ENCODE measurements around the gene IL16.
A peak's percentile ranks its signal among the peaks of the same experiment; 100 is the strongest.

Gene IL16

DNA sequence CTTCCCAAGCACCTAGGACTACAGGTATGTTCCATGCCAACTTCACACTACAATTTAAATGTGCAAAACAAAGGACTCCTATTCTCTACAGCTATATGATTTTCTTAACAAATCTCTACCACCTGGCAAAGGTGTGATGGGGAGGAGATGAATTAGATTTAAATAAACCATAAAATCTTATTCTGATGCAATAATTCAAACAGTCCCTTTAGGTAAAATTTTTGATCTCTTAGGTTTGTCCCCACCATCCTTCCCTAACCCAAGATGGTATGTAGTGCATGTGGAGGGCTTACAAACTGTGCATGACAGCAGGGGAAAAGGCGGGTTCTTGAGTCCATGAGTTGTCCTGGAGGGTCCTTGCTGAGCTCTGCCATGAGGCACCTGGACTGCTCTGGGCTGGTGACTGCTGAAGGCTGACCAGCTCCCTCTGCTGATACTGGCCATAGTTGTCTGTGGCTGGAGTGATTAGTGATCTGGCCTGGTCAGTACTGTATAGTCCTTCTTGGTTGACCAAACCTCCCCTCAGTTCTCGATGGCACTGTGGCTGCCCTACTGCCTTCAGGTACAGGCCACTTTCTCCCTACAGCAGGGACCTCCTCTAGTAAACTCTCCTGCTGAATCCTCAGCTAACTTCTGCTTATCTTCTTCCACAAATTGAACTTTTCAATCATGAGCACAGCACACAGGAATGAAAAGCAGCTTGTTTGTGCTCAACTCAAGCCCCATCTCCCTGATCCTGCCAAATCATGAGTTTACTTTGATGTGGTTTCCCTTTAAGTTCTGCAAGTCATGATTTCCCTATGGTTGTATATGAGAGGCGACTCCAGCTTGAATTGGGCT is 32.5 kb upstream of the IL16 start:
- H3K36me3 ChIP-seq (ENCODE audit: control insufficient read depth in 4 of 4, insufficient read depth in 4 of 4, low read length in 3 of 4), result no peaks in the 10 kb centered on the region
- H3K4me1 ChIP-seq (ENCODE audit: control extremely low read depth in 1 of 4, control insufficient read depth in 4 of 4, insufficient read depth in 4 of 4, low read length in 3 of 4), result peaks cover 7 to 37% (median 36%) of the 10 kb centered on the region in 4 experiments
- H3K27ac ChIP-seq (ENCODE audit: insufficient read depth in 1 of 2, low read depth in 1 of 2, low read length in 2 of 2, poor library complexity in 1 of 2, severe bottlenecking in 2 of 2), result no peak overlapping the region
- ChIA-PET CTCF (interaction anchor here (0.6 to 5.0 kb wide), 9 partner anchors 8 to 749 kb away, joined by 3 to 34 read pairs (median 5); no protein-coding TSS in a partner anchor), POLR2A (no interaction called here)
- WGBS (ENCODE audit: insufficient coverage), result 17% methylated on average over 2 of the region's 3 CpGs
- H3K27me3 ChIP-seq (replicated peaks in 2 of 5; ENCODE audit: control insufficient read depth in 4 of 5, insufficient read depth in 5 of 5, low read length in 4 of 5), result no peaks in the 10 kb centered on the region
- peak; percentile 65 to 89 (median 85) for DNase-seq
- H3K4me3 ChIP-seq (ENCODE audit: control insufficient read depth in 1 of 7, extremely low read depth in 1 of 7, insufficient read depth in 4 of 7, low read depth in 2 of 7, low read length in 6 of 7), result no peak overlapping the region
- H3K9me3 ChIP-seq (ENCODE audit: control extremely low read depth in 1 of 5, control insufficient read depth in 4 of 5, insufficient read depth in 2 of 5, low read depth in 1 of 5, low read length in 4 of 5), result no peaks in the 10 kb centered on the region

DNA sequence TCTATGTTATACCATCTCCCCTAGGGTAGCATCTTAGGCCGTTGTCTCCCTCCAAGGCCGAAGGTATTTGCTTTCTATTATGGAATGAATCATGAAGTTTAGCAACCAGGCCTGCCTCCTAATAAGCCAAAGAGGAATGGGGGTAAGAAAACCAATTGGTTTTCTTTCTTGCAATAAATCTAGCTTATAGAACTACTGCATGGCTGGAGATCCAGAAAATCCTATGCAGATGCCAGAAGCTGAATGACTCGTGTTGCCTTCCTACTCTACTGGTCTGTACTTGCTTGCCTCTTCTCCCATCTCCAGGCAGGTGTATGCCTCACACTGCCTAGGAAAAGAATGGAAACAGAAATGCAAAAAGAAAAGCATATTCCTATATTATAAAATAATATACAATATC is 31.1 kb upstream of the IL16 start:
- WGBS (ENCODE audit: insufficient coverage), result no CpG with 5 or more reads among the region's 3 CpGs
- no peak for DNase-seq
- no peaks in the 10 kb centered on the region for H3K27me3 ChIP-seq (replicated peaks in 2 of 5; ENCODE audit: control insufficient read depth in 4 of 5, insufficient read depth in 5 of 5, low read length in 4 of 5)
- no peaks in the 10 kb centered on the region for H3K36me3 ChIP-seq (ENCODE audit: control insufficient read depth in 4 of 4, insufficient read depth in 4 of 4, low read length in 3 of 4)
- ChIA-PET CTCF (interaction anchor here (1.3 to 5.0 kb wide), 4 partner anchors 10 to 101 kb away, joined by 3 to 34 read pairs (median 11); no protein-coding TSS in a partner anchor), POLR2A (no interaction called here)
- H3K4me3 ChIP-seq (ENCODE audit: control insufficient read depth in 1 of 7, extremely low read depth in 1 of 7, insufficient read depth in 4 of 7, low read depth in 2 of 7, low read length in 6 of 7), result no peak overlapping the region
- no peak overlapping the region for H3K27ac ChIP-seq (ENCODE audit: insufficient read depth in 1 of 2, low read depth in 1 of 2, low read length in 2 of 2, poor library complexity in 1 of 2, severe bottlenecking in 2 of 2)
- peaks cover 7 to 36% (median 35%) of the 10 kb centered on the region in 4 experiments for H3K4me1 ChIP-seq (ENCODE audit: control extremely low read depth in 1 of 4, control insufficient read depth in 4 of 4, insufficient read depth in 4 of 4, low read length in 3 of 4)
- H3K9me3 ChIP-seq (ENCODE audit: control extremely low read depth in 1 of 5, control insufficient read depth in 4 of 5, insufficient read depth in 2 of 5, low read depth in 1 of 5, low read length in 4 of 5), result no peaks in the 10 kb centered on the region

DNA sequence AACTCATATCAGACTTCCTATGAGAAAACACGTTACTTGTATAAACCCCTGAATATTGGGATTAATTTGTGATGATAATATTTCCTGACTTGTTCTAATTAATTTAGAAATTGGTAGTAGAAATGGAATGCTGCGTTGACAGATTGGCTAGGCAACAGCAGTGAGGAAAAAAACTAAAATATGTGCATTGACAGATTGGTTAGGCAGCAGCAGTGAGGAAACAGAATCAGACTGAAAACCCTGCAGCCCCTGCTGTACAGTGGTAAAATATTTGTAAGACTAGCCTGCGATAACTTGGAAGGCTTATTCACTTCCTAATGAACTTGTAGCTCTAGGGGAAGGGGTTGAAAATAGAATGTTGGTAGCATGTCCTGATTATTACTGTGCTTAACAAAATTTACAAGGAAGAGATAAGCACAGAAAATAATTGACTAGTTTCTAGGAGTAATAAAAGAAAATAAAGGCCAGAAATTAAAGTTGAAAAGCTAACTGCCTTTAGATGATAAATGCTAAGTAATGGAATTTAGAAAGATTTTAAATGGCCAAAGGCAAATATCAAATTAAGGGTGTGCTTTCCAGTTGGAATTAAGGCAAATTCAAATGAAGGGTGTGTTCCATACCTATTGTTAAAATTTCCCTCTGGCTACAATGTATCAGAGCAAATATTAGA is 29.9 kb upstream of the IL16 start:
- Histone ChIP-seq H3K4me1 (ENCODE audit: control extremely low read depth in 1 of 4, control insufficient read depth in 4 of 4, insufficient read depth in 4 of 4, low read length in 3 of 4) (peaks cover 5 to 27% (median 25%) of the 10 kb centered on the region in 4 experiments), H3K9me3 (ENCODE audit: control extremely low read depth in 1 of 5, control insufficient read depth in 4 of 5, insufficient read depth in 2 of 5, low read depth in 1 of 5, low read length in 4 of 5) (no peaks in the 10 kb centered on the region), H3K4me3 (ENCODE audit: control insufficient read depth in 1 of 7, extremely low read depth in 1 of 7, insufficient read depth in 4 of 7, low read depth in 2 of 7, low read length in 6 of 7) (no peak overlapping the region), H3K27me3 (replicated peaks in 2 of 5; ENCODE audit: control insufficient read depth in 4 of 5, insufficient read depth in 5 of 5, low read length in 4 of 5) (peaks cover 0 to 2% (median 0%) of the 10 kb centered on the region in 5 experiments), H3K27ac (ENCODE audit: insufficient read depth in 1 of 2, low read depth in 1 of 2, low read length in 2 of 2, poor library complexity in 1 of 2, severe bottlenecking in 2 of 2) (no peak overlapping the region), H3K36me3 (ENCODE audit: control insufficient read depth in 4 of 4, insufficient read depth in 4 of 4, low read length in 3 of 4) (no peaks in the 10 kb centered on the region)
- 69% methylated on average over 2 of the region's 3 CpGs for WGBS (ENCODE audit: insufficient coverage)
- ChIA-PET POLR2A (no interaction called here), CTCF (interaction anchor here (1.3 to 5.0 kb wide), 3 partner anchors 11 to 100 kb away, joined by 3 to 34 read pairs (median 5); no protein-coding TSS in a partner anchor)
- DNase-seq, result no peak

DNA sequence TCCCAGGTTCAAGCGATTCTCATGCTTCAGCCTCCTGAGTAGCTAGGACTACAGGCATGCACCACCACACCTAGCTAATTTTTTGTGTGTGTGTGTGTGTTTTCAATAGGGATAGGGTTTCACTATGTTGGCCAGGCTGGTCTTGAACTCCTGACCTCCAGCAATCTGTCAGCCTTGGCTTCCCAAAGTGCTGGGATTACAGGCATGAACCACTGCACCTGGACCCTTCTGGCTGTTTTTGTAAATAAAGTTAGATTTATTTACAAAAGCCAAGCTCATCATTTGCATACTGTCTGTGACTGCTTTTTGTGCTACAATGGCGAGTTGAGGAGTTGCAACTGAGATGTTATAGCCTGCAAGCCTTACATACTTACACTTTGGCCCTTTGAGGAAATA is 28.6 kb upstream of the IL16 start:
- H3K4me1 ChIP-seq (ENCODE audit: control extremely low read depth in 1 of 4, control insufficient read depth in 4 of 4, insufficient read depth in 4 of 4, low read length in 3 of 4), result peaks cover 5 to 23% (median 21%) of the 10 kb centered on the region in 4 experiments
- no peak overlapping the region for H3K27ac ChIP-seq (ENCODE audit: insufficient read depth in 1 of 2, low read depth in 1 of 2, low read length in 2 of 2, poor library complexity in 1 of 2, severe bottlenecking in 2 of 2)
- no peak overlapping the region for H3K4me3 ChIP-seq (ENCODE audit: control insufficient read depth in 1 of 7, extremely low read depth in 1 of 7, insufficient read depth in 4 of 7, low read depth in 2 of 7, low read length in 6 of 7)
- H3K9me3 ChIP-seq (ENCODE audit: control extremely low read depth in 1 of 5, control insufficient read depth in 4 of 5, insufficient read depth in 2 of 5, low read depth in 1 of 5, low read length in 4 of 5), result no peaks in the 10 kb centered on the region
- CTCF ChIA-PET, result interaction anchor here (1.0 to 2.4 kb wide), 5 partner anchors 9 to 98 kb away, joined by 3 to 8 read pairs (median 4); no protein-coding TSS in a partner anchor
- peaks cover 0 to 3% (median 0%) of the 10 kb centered on the region in 5 experiments for H3K27me3 ChIP-seq (replicated peaks in 2 of 5; ENCODE audit: control insufficient read depth in 4 of 5, insufficient read depth in 5 of 5, low read length in 4 of 5)
- DNase-seq, result no peak
- WGBS (ENCODE audit: insufficient coverage), result 100% methylated on average over 1 of the region's 2 CpGs
- no peaks in the 10 kb centered on the region for H3K36me3 ChIP-seq (ENCODE audit: control insufficient read depth in 4 of 4, insufficient read depth in 4 of 4, low read length in 3 of 4)
- POLR2A ChIA-PET, result no interaction called here

- 100% methylated on average over 1 of the region's 2 CpGs for WGBS (ENCODE audit: insufficient coverage)
- CTCF ChIA-PET, result interaction anchor here (1.6 to 2.4 kb wide), 3 partner anchors 9 to 98 kb away, joined by 4 to 8 read pairs (median 4); no protein-coding TSS in a partner anchor
These were observed 28.0 kb upstream of the IL16 start for GRCh38 chr15:81168644-81169043.

DNA sequence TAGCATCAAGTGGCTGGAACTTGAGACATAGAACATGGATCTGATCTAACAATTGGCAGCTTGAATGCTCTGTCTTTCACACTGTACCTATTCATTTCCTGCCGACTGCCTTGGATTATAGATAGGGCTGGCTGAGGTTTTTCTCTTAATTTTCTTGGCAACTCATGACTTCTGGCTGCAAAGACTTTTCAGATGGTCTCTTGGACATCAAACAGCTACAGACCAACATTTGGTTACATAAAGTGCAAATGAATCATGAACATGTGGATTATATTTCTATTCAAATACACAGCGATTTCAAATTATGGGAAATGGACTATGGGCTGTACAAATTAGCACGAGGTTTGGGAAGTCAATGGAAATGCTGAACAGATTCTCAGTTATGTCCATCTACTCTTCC is 26.2 kb upstream of the IL16 start:
- WGBS (ENCODE audit: insufficient coverage), result no CpG with 5 or more reads among the region's 3 CpGs
- Histone ChIP-seq H3K4me1 (ENCODE audit: control extremely low read depth in 1 of 4, control insufficient read depth in 4 of 4, insufficient read depth in 4 of 4, low read length in 3 of 4) (peaks cover 5 to 11% (median 8%) of the 10 kb centered on the region in 4 experiments), H3K36me3 (ENCODE audit: control insufficient read depth in 4 of 4, insufficient read depth in 4 of 4, low read length in 3 of 4) (no peaks in the 10 kb centered on the region), H3K9me3 (ENCODE audit: control extremely low read depth in 1 of 5, control insufficient read depth in 4 of 5, insufficient read depth in 2 of 5, low read depth in 1 of 5, low read length in 4 of 5) (no peaks in the 10 kb centered on the region), H3K4me3 (ENCODE audit: control insufficient read depth in 1 of 7, extremely low read depth in 1 of 7, insufficient read depth in 4 of 7, low read depth in 2 of 7, low read length in 6 of 7) (no peak overlapping the region), H3K27ac (ENCODE audit: insufficient read depth in 1 of 2, low read depth in 1 of 2, low read length in 2 of 2, poor library complexity in 1 of 2, severe bottlenecking in 2 of 2) (no peak overlapping the region), H3K27me3 (replicated peaks in 2 of 5; ENCODE audit: control insufficient read depth in 4 of 5, insufficient read depth in 5 of 5, low read length in 4 of 5) (peaks cover 0 to 3% (median 0%) of the 10 kb centered on the region in 5 experiments)
- POLR2A ChIA-PET, result no interaction called here
- CTCF ChIA-PET, result interaction anchor here (2.4 kb wide), 1 partner anchor 96 kb away, joined by 8 read pairs; no protein-coding TSS in a partner anchor
- peak in 1 of 3 donors; percentile 15 for DNase-seq

More at GRCh38 chr15:81168644-81169043, 28.0 kb upstream of the IL16 start:
- no peak overlapping the region for H3K4me3 ChIP-seq (ENCODE audit: control insufficient read depth in 1 of 7, extremely low read depth in 1 of 7, insufficient read depth in 4 of 7, low read depth in 2 of 7, low read length in 6 of 7)
- H3K9me3 ChIP-seq (ENCODE audit: control extremely low read depth in 1 of 5, control insufficient read depth in 4 of 5, insufficient read depth in 2 of 5, low read depth in 1 of 5, low read length in 4 of 5), result no peaks in the 10 kb centered on the region
- no peaks in the 10 kb centered on the region for H3K36me3 ChIP-seq (ENCODE audit: control insufficient read depth in 4 of 4, insufficient read depth in 4 of 4, low read length in 3 of 4)
- DNase-seq, result no peak
- peaks cover 5 to 23% (median 21%) of the 10 kb centered on the region in 4 experiments for H3K4me1 ChIP-seq (ENCODE audit: control extremely low read depth in 1 of 4, control insufficient read depth in 4 of 4, insufficient read depth in 4 of 4, low read length in 3 of 4)
- H3K27ac ChIP-seq (ENCODE audit: insufficient read depth in 1 of 2, low read depth in 1 of 2, low read length in 2 of 2, poor library complexity in 1 of 2, severe bottlenecking in 2 of 2), result no peak overlapping the region
- peaks cover 0 to 3% (median 0%) of the 10 kb centered on the region in 5 experiments for H3K27me3 ChIP-seq (replicated peaks in 2 of 5; ENCODE audit: control insufficient read depth in 4 of 5, insufficient read depth in 5 of 5, low read length in 4 of 5)
- POLR2A ChIA-PET, result no interaction called here

All from common myeloid progenitor, CD34-positive (primary cell).